Coronary artery (tissue), 2 donors: Measurements from ENCODE around the gene SNX33.
A peak's percentile ranks its signal among the peaks of the same experiment; 100 is the strongest.

Experiments
- DNase-seq: peaks from one replicate; pipeline ENCODE4 v3.0.0-alpha.2; 2017; ENCODE audit warnings: low spot score
- H3K27ac ChIP-seq, 2 donors: fragments of 200-600 bp; sonication (generic); one replicate each; pipeline ENCODE4 v1.5.1; 2016 to 2019
- H3K4me3 ChIP-seq: fragments of 200-600 bp; sonication (generic); 2 replicates; pipeline ENCODE4 v1.5.1; 2016; ENCODE audit warnings: mild to moderate bottlenecking, moderate library complexity
- CTCF ChIP-seq: fragments of 200-600 bp; sonication (generic); IDR thresholded peaks from one replicate; pipeline ENCODE4 v1.5.1; 2019; ENCODE audit warnings: antibody characterized with exemption

The SNX33 gene

GRCh38 chr15:75637245-75638009 is 10.3 kb upstream of the SNX33 start:
- Histone ChIP-seq H3K27ac (peak overlapping the region; percentile 76 to 89), H3K4me3 (peak overlapping the region; percentile 97)
- no peak for TF ChIP-seq CTCF
- DNase-seq = no peak

- DNase-seq = no peak
- H3K4me3 ChIP-seq = peak overlapping the region; percentile 97
- no peak for TF ChIP-seq CTCF
- peak overlapping the region; percentile 89 to 96 for H3K27ac ChIP-seq
Measured at GRCh38 chr15:75639191-75639708, 8.5 kb upstream of the SNX33 start.

- peak within 1 kb of the TSS; percentile 97 for H3K4me3 ChIP-seq
- TF ChIP-seq CTCF = no peak
- DNase-seq = peak; percentile 97
Measured at GRCh38 chr15:75639709-75640482, 7.8 kb upstream of the SNX33 start, which contains the start of gene IMP3. Gene IMP3 (minus strand): TSS chr15:75640224. CDS start chr15:75640168, 56 bp downstream.

GRCh38 chr15:75640483-75641178 is 7.1 kb upstream of the SNX33 start:
- TF ChIP-seq CTCF = no peak
- Histone ChIP-seq H3K4me3 (peak overlapping the region; percentile 97), H3K27ac (peak overlapping the region; percentile 89 to 96)
- DNase-seq = no peak

More at GRCh38 chr15:75639709-75640482, 7.8 kb upstream of the SNX33 start, which contains the start of gene IMP3:
- peak within 1 kb of the TSS; percentile 89 to 96 for H3K27ac ChIP-seq

- DNase-seq = no peak
- no peak for TF ChIP-seq CTCF
- no peak overlapping the region for H3K27ac ChIP-seq
- no peak overlapping the region for H3K4me3 ChIP-seq
Measured at GRCh38 chr15:75641179-75641503, 6.6 kb upstream of the SNX33 start.

- Histone ChIP-seq H3K4me3 (no peak overlapping the region), H3K27ac (no peak overlapping the region)
- no peak for TF ChIP-seq CTCF
- no peak for DNase-seq
Measured at GRCh38 chr15:75641603-75642002, 6.1 kb upstream of the SNX33 start.
